ENCODE results near the gene EPSTI1.

EPSTI1 gene

DNA sequence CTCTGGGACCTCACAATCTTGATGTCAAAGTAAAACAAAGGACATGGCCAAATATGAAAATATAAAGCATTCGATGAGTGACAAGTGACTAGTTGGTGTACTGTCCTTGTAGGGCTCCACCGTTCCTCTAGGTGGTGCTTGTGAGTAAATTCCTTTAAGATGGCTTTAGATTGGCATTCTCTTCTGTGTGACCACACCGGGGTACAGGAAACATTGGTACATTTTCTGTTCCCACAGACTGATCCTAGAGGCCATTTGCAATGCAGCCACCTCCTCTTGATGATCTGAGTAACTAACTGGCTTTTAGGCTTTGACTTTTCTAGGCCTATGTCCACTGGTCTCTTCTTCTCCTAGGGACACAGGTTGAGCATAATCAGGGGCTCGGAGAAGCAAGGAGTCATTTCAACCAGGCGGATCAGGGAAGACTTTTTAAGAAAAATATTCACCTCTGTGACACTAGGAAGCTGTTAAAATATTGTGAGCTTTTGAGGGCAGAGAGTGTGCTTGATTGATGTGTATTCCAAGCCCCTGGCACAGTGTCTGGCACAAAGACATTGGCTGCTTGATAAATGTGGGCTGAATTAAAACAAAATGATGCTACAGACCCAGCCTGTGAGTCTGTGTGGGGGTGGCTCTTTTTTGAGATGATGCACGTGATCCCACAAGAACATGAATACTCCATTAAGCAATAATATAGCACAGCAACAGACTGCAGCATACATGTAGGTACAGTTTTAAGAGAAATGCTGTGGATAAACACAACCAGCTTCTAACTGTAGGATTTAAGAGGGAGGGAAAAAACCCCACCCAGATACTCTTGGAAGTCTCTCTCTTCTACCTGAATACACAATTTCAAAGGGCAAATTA lies 21.0 kb downstream of the EPSTI1 start:
- no peak for FAIRE-seq

DNA sequence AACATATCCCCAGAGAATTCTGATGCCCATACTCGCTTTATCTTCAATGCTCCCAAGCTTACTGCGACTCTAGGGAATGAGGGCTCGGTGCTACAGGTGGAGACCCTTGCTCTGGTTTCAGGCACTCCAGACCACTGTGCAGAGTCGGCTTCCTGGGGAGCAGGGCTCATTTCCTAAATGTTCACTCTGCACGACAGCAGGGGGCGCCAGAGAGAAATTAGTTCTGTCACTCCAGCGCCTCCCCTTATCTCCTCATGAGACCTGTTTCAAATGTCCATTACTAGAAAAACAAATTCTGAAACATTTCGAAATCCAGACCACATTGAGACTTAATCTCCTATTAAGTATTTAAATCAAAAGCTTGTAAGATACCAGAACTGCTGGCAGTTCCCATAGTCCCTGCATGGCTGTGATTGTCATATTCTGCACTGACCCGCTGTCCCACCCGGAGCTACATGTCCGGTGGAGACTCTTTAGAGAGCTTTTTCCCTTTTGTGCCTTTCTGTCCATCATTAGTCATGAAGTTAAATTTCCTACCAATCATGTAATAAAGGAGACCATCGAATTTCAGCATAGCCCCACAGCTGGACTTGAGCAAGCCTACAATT lies 22.4 kb downstream of the EPSTI1 start:
- no peak for FAIRE-seq

DNA sequence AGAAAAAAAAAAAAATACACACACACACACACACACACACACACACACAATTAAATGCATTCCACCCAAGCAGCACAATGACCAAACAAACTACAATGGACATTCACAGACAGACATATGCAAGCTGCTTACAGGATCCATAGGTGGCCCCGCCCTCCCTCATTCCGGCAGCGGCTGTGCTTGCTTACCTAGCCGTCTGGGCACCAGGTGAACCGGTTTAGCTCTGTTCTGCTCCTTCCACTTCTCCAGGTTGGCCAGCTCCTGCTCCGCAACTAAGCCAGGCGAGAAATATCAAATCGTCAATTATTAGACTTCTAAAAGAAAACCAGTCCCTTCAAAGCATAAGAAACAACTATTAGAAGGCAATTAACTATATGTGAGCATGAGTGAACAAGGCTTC lies 23.1 kb downstream of the EPSTI1 start:
- no peak for FAIRE-seq

DNA sequence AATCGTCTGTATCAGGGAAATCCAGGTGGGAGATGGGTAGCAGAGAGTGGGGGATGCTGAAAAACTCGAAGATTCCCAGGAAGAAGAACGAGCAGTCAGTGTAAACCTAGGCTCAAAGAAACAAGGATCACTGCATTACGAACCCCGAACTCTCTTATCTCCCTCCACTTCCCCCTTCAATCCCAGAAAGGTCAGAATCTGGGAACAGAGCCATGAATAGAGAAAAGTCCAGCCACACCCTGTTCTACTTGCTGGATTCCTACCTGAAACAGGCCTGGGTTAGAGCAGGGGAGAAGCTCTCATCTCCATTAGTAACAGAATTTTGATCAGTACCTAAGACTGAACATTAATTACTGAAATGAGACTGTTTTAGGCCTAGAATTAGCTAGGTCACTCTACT lies 24.4 kb downstream of the EPSTI1 start:
- FAIRE-seq = no peak

DNA sequence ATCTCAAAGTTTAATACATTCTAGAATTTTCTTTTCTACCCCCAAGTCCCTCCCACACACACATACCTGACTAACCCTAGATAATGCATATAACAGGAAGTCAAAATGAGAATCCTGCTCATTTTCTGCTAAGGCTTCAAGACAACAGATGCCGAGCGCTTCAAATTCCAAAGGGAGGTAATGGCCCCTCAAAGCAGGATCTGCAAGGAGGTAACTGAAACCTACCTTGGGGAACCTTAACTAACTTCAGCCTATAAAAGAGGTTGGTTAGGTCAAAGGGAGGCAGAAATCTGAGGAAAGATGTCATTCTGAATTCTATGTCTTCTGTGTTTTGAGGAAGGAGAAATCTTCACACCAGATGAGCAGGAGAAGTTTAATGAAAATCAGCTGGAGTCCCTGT lies 26.8 kb downstream of the EPSTI1 start:
- no peak for FAIRE-seq

DNA sequence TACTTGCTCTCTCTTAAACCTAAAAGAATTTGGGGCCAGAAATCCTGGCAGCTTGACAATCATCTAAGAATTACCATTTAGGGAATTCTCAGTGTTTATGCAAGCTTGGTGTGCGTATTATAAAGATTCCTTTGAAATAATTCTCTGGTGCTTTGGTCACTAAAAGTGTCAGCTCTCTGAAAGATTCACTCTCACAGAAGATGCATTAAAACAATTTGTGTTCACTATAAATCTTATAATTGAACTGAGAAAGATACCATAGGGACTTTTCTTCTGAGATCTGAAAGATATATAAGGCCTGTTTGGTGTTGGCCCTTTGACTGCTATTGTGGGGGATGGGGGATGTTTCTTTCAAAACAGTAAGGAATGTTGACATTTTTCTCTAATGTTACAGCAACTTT lies 27.3 kb downstream of the EPSTI1 start:
- FAIRE-seq = no peak

DNA sequence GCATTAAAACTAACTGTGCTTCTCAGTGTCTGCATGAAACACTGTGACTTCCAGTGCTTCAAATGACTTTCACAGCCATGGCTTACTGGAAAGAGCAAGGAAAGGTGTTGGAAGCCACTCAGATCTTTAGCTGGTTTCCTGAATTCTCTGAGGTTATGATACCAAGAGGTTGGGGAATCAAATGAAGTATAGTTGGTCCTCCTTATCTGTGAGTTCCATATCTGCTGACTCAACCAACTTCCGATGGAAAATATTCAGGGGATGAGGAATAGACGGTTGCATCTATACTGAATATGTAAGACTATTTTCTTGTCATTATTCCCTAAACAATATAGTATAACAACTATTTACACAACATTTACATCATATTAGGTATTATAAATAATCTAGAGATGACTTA lies 32.4 kb downstream of the EPSTI1 start:
- FAIRE-seq = no peak

DNA sequence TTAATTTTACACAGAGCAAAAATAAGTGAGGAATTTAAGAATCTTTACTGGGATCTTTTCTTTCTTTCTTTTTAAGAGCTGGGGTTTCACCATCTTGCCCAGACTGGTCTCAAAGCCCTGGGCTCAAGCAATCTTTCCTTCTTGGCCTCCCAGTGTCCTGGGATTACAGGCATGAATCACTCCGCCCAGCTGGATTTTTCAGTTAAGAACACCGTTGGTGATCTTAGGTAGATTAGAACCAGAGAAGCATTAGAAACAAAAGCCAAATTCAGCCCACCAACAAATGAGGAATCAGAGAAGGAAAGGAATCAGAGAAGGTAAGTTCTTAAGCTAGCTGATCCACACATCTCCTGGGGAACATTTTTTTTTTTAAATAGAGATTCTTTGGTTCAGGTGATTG lies 34.2 kb downstream of the EPSTI1 start:
- FAIRE-seq = no peak

DNA sequence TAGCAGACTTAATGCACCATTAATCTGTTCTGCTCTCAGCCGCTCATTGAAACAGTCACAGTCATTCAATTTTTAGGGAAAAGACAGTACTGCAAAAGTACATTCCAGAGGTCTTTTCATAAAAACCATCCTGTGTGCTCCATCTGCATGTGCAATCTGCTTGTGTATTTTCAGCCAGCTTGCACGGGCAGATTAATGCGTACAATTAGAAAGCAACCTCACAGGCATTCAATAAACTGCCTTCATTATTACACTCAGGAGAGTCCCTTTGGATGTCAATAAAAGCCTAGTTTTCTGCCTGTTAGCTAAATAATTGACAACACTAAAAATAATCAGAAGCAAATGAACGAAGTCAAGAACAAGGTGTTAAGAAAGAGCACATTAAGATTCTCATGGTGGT lies 41.9 kb downstream of the EPSTI1 start:
- FAIRE-seq = no peak

DNA sequence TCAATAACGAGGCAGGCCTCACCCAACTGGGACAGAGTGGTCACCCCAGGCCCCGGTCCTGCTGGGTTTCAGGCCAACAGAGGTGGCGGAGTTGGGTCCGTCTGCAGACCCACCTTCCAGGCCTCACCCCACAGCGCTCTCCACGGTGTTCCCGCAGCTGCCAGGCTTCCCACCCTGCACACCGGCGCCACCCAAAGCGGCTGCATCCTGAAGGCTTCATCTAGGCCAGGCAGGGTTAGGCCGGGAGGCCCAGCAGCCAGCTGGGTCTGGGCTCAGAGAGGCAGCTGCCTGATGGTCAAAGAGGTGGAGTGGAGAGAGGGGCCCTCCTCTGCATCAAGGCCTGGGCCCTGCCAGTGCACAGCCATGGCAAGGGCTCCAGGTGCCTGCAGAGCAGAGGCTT lies 44.1 kb downstream of the EPSTI1 start:
- FAIRE-seq = no peak

DNA sequence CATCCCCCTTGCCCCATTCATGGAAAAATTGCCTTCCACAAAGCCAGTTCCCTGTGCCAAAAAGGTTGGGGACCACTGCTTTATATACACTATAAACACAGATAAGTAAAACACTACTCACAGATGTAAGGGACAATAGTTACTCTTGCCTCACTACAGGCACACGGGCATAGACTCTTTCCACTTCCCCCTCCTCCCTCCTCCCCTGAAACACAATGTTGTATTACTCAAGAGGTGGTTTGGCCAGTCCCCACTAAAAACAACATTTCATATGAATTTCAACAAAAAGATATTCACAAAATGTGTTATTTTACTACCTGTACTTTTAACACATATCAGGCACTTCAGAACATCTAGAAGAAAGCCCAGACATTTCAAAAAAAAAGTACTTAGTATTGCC lies 45.1 kb downstream of the EPSTI1 start:
- no peak for FAIRE-seq

DNA sequence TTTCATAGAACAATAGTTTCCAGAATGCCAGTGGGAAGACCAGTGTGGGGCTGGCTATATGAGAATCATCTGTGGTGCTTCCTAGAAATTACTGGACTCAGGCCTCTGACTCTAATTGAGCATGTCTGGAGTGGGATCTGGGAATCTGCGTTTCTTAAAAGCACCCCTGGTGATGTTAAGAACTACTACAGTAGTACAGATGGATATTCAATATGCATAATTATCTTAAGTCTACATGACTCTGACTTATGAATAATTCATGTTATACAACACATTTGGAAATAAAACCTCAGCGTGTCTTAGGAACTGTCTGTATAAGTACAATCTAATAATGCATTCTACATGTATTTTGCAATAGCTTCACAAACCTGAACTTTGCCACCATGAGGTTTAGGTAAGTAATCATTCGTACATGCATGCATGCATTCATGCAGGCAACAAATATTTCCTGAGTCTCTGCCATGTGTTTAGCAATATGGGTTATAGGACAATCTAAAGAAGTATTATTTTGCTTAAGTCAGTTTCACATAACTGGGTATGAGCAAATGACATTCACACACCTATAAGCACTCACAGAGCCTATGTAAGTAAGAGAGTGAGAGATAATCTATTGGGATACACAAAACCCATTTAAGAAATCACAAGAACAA lies 62.0 kb downstream of the EPSTI1 start:
- no peak for FAIRE-seq

DNA sequence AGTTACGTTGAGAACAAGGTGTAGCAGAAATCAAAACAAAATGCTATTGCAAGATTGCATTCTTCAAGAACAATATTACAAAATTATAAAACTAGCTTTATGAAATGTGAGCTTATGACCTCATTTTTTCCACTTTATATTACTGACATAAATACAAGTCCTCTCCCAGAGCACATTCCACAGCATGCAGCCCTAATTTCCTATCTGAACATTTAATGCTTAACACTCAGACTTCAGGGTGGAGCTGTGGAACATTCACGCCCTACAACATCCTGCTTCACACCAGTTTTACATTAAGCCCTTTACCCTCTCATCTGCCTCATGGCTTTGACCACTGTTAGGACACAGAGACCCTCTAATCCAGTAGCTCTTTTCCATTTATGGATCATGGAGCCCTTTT lies 65.5 kb downstream of the EPSTI1 start:
- FAIRE-seq = no peak

DNA sequence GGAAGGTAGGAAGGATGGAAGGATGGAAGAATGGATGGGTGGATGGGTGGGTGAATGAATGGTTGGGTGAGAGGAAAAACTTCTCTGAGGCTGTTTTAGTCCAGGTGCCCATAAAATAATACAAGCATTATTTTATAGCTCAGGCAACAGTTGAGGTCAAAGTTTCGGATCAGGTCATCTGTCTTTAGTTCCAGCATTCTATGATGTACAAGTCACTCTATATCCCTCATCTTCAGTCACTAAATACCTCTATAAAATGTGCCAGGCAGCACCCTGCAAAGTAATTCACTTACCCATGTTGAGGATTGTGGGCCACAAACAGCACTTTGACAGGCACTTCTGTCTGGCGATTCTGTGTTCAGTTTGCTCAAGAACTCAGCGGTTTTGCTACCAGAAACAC lies 66.0 kb downstream of the EPSTI1 start:
- FAIRE-seq = no peak

DNA sequence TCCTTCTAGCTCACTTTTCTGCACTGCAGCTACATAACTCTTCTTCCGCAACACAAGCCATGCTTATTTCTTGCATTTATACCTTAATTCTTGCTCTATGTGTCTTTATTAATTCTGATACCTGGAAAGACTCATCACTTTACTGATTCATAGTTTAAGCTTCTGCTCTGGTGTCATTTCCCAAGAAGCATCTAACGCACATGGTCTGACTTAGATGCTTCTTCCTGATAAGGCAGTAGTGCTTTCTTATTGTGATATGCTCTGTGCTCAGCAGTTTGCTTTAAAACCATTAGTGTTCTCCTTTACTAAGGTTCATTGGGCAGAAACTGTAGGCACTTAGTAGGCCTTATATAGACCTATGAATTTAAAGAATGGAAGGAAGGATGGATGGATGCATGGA lies 66.4 kb downstream of the EPSTI1 start:
- FAIRE-seq = no peak

DNA sequence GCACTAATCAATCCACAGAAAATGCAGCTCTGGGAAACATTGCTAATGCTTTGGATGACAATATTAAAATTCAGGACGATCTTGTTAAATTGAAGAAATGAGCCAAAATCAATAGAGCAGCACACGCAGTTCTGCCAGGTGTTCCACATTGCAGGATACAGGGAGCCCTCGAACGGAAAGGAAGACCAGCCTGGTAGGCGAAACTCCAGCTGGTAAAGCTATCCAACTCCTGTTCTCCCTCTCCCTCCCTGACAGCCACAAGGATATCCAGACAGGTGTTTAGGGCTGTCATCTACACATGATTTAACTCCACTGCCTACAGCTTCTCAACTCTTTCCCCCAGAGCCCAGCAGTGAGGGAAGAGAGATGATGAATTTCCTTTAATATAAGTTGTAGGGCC lies 67.7 kb downstream of the EPSTI1 start:
- FAIRE-seq = no peak

DNA sequence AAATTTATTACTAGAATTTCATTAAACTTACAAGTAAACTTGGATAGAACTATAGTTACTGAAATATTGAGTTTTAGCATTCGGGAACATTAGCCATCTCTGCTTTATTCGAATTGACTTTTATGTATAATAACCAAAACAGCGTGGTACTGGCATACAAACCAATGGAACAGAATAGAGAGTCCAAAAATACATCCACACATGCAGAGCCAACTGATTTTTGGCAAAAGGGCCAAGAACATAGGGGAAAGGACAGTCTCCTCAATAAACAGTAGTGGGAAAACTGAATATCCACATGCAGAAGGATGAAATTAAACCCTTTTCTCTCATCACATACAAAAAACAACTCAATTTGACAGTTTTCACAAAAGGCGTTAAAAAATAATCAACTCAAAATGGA lies 84.3 kb downstream of the EPSTI1 start:
- no peak for FAIRE-seq

DNA sequence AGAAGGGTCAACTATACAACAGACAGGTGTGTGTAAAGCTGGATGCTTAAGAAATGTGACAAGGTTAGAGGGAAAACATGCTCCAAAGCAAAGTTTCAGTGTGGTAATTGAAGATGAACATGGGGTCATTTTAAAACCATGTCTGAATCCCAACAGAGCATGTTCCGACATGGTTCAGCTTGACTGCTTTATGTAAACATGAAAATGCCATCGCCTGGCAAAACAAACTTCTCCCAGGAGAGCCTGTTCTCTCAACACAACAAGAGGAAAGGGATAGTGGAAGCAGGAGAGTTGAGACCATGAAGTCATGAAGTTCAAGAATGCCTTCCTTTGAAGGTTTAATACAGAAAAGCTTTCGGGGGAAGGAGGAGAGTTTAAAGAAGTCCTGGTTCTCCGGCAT lies 85.8 kb downstream of the EPSTI1 start:
- no peak for FAIRE-seq

DNA sequence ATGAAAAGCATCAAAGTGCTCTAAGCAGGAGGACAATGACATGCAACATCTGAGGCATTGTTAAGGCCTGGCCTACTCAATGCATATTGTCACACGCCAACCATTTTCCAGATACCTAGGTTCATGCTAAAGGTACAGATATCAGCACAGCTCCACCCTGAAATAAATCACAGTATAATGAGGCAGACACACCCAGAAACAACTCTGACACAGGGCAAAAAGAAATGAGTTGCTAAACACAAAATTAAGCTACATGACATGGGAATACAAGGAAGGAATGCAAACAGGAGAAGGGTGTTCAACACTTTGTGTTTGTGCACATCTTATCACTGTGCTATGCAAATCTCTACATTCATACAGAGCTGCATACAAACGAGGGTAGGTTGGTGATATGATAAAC lies 86.5 kb downstream of the EPSTI1 start:
- FAIRE-seq = no peak

DNA sequence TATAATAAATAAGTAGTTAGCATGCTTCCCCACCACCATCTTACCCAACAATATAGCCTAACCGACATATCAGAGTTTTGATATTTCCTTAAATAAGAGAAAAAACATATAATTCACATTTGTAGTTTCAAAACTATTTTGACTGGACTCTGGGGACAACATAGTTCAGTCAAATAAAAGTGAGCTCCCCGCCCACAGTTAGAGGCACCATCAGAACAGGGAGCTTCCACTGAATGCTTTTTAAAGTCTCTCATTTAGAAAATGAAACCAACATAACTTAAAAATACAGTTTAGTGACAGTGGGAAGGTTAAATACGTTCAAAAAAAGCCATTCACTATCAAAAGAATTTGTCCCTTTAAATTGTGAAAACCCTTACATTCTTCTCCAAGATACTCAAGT lies 92.8 kb downstream of the EPSTI1 start:
- no peak for FAIRE-seq

DNA sequence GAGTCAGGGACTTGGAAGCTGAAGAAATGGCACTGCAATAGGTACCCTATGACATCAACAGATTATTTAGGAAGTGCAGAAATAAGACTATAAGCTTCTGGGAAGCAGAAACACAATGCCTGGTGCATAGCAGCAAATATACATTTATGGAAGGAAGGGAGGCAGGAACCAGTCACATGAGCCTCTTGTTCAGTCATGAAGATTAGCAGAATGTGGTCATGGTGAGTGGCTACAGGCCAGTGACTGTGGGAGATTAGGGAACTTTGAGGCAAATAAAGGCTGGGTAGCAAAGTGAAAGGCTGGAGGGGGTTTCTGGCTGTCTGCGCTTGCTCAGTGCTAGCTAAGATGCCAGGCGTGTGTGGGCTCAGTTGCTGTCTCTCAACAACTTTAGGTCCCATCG lies 96.3 kb downstream of the EPSTI1 start:
- FAIRE-seq = no peak

DNA sequence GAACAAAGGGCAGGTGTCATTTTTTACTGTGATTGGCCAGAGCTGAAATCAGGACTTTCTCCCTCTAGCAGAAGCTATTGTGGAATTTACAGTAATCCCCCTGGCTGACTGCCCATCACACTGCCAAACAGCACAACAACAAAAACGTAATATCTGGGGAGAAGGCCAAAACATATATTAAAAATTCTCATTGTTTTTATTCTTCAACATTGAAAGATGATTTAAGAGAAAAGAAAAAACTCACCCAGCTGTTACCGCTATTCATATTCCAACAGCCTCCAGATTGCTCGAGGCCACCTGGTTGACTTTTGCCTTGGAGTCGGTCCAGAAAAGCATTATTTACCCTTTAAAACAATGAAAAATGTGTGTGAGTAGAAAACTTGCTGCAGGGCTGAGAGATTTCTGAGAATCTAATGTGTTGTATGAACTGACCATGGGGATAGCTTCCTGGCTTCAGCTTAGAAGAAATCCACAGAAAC lies 97.2 kb downstream of the EPSTI1 start:
- FAIRE-seq = no peak

DNA sequence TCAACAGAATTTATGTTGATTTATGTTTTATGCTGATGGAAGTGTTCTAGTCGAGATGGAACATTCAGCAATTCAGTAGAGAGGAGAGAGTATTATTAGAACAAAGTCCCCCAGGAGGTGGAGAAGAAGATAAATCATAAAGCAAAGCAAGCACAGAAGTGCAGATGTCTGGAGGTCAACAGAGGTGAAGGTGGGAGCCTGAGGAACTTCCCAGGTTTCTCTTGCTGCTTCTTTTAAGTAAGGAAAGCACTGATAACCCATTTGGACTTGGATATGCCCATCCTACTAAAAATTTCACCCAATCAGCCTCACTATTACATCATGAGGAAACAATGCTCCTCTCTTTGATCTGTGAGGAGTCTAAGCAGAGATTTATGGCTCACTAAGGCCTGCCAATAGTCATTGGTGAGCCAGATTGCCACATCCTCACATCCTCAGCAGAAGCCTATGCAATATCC lies 98.8 kb downstream of the EPSTI1 start:
- no peak for FAIRE-seq

DNA sequence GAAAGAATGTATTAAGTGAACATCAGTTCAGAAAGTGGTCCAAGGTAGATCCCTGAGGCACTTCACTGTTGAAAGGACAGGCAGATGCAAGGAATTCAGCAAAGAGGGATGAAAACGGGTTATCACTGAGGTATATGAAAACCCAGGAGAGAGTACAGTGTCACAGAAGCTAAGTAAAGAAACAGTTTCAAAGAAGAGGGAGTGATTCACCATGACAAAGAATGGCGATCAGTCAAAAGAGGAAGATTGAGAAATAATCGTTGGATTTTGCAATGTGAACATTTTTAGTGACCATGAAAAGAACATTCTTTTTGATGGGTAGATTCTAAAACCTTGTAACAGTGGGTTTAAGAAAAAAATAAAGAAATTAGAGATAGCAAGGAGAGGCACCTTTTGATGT lies 99.3 kb downstream of the EPSTI1 start:
- no peak for FAIRE-seq

All from colon (tissue), 2 donors.